Smooth muscle cell (in vitro differentiated cells): ENCODE data around the gene TIMD4. TPM values are rescaled to one million over a fixed set of nuclear protein-coding genes. Genes with fewer than 3 reads are reported as not detected.

ENCODE experiments used
- DNase-seq: peaks from one replicate; lab custom pipeline; 2025; ENCODE audit not compliant: unreplicated experiment; lab: John Stamatoyannopoulos, UW
- H2AFZ ChIP-seq: fragments of 200-600 bp; sonication (generic); 2 replicates; pipeline ENCODE4 v1.6.0; 2016; ENCODE audit warnings: antibody characterized with exemption, low read depth, mild to moderate bottlenecking
- H3F3A ChIP-seq: fragments of 200-600 bp; sonication (generic); 2 replicates; pipeline ENCODE4 v1.6.0; 2017; ENCODE audit warnings: antibody characterized with exemption, low read depth
- H3K27ac ChIP-seq: fragments of 200-600 bp; sonication (generic); 2 replicates; pipeline ENCODE4 v1.5.1; 2016; ENCODE audit warnings: low read depth, mild to moderate bottlenecking
- H3K27me3 ChIP-seq: fragments of 200-600 bp; sonication (generic); 2 replicates; pipeline ENCODE4 v1.6.1; 2016; ENCODE audit warnings: low read depth, mild to moderate bottlenecking
- H3K36me3 ChIP-seq: fragments of 200-600 bp; sonication (generic); 2 replicates; pipeline ENCODE4 v1.5.1; 2016; ENCODE audit warnings: low read depth
- H3K4me1 ChIP-seq: fragments of 200-600 bp; sonication (generic); 2 replicates; pipeline ENCODE4 v1.5.1; 2016; ENCODE audit warnings: low read depth
- H3K4me2 ChIP-seq: fragments of 200-600 bp; sonication (generic); 2 replicates; pipeline ENCODE4 v1.6.0; 2016; ENCODE audit warnings: mild to moderate bottlenecking
- H3K4me3 ChIP-seq: fragments of 200-600 bp; sonication (generic); 2 replicates; pipeline ENCODE4 v1.5.1; 2016; ENCODE audit warnings: mild to moderate bottlenecking
- H3K79me2 ChIP-seq: fragments of 200-600 bp; sonication (generic); 2 replicates; pipeline ENCODE4 v1.6.0; 2016; ENCODE audit warnings: low read depth, mild to moderate bottlenecking
- H3K9ac ChIP-seq: fragments of 200-600 bp; sonication (generic); 2 replicates; pipeline ENCODE4 v1.6.0; 2016; ENCODE audit warnings: low read depth
- H3K9me3 ChIP-seq: fragments of 200-600 bp; sonication (generic); replicated peaks from 2 replicates; pipeline ENCODE4 v1.5.1; 2016; ENCODE audit warnings: low read depth
- H4K20me1 ChIP-seq: fragments of 200-600 bp; sonication (generic); 2 replicates; pipeline ENCODE4 v1.6.0; 2016; ENCODE audit warnings: low read depth
- CTCF ChIP-seq: fragments of 200-600 bp; sonication (generic); IDR thresholded peaks from 2 replicates; pipeline ENCODE4 v1.5.1; 2017; ENCODE audit warnings: borderline replicate concordance, mild to moderate bottlenecking, antibody characterized with exemption; ENCODE audit not compliant: insufficient read depth, poor library complexity, severe bottlenecking
- WGBS: methylation state at CpG from one replicate; pipeline ENCODE4 v1.1.7; 2016; ENCODE audit warnings: low lambda C conversion rate; 5-methylcytosine and 5-hydroxymethylcytosine counted together
- polyA plus RNA-seq: library from polyadenylated mRNA; unstranded; fragments of >200 nt; fragmentation: Nextera tagmentation; extraction: Ambion mirVana; gene quantifications from 2 replicates; pipeline ENCODE4 v1.2.1, GENCODE V29; 2016
- total RNA-seq: library from RNA; depleted of rRNA; stranded (reverse); fragments of >200 nt; gene quantifications from 2 replicates; pipeline ENCODE4 v1.2.3, GENCODE V29; 2014

The TIMD4 gene
- total RNA-seq (not detected in 2 replicates), polyA plus RNA-seq (not detected in 2 replicates)

- no peaks in the 10 kb centered on the region for H3K9me3 ChIP-seq
- no peaks in the 10 kb centered on the region for H3F3A ChIP-seq
- H3K27me3 ChIP-seq, result no peaks in the 10 kb centered on the region
- H3K4me2 ChIP-seq, result no peak within 1 kb of the TSS
- H3K36me3 ChIP-seq, result no peaks in the 10 kb centered on the region
- DNase-seq, result no peak
- TF ChIP-seq CTCF, result no peak
- no peak within 1 kb of the TSS for H3K4me3 ChIP-seq
- H3K79me2 ChIP-seq, result no peaks in the 10 kb centered on the region
- H3K4me1 ChIP-seq, result no peaks in the 10 kb centered on the region
- WGBS, result 97% methylated on average over 4 of the region's 4 CpGs
- no peaks in the 10 kb centered on the region for H4K20me1 ChIP-seq
- H3K27ac ChIP-seq, result no peak within 1 kb of the TSS
- no peak within 1 kb of the TSS for H2AFZ ChIP-seq
- H3K9ac ChIP-seq, result no peak within 1 kb of the TSS
Observed at GRCh38 chr5:156963125-156963524, at the start of gene TIMD4. Gene TIMD4 (minus strand): TSS chr5:156963226. CDS start chr5:156963198, 28 bp downstream.

- no peaks in the 10 kb centered on the region for H3K27me3 ChIP-seq
- no peak for DNase-seq
- H3K36me3 ChIP-seq, result no peaks in the 10 kb centered on the region
- H3K4me2 ChIP-seq, result no peak overlapping the region
- H3K4me3 ChIP-seq, result no peak overlapping the region
- no peaks in the 10 kb centered on the region for H4K20me1 ChIP-seq
- H3K9me3 ChIP-seq, result no peaks in the 10 kb centered on the region
- no peak overlapping the region for H3K9ac ChIP-seq
- no peak overlapping the region for H3K27ac ChIP-seq
- no peak overlapping the region for H2AFZ ChIP-seq
- no peaks in the 10 kb centered on the region for H3F3A ChIP-seq
- no peaks in the 10 kb centered on the region for H3K4me1 ChIP-seq
- 67% methylated on average over 2 of the region's 2 CpGs for WGBS
- no peak for TF ChIP-seq CTCF
- H3K79me2 ChIP-seq, result no peaks in the 10 kb centered on the region
Observed at GRCh38 chr5:157006262-157006661, 43.2 kb upstream of the TIMD4 start.

- TF ChIP-seq CTCF, result no peak
- no peaks in the 10 kb centered on the region for H3K79me2 ChIP-seq
- H2AFZ ChIP-seq, result no peak overlapping the region
- no peak overlapping the region for H3K4me2 ChIP-seq
- H3K4me3 ChIP-seq, result no peak overlapping the region
- H3K27ac ChIP-seq, result peak overlapping the region; percentile 78
- no peak for DNase-seq
- no peaks in the 10 kb centered on the region for H3K4me1 ChIP-seq
- no peaks in the 10 kb centered on the region for H4K20me1 ChIP-seq
- no peaks in the 10 kb centered on the region for H3K9me3 ChIP-seq
- H3F3A ChIP-seq, result no peaks in the 10 kb centered on the region
- no peaks in the 10 kb centered on the region for H3K27me3 ChIP-seq
- H3K36me3 ChIP-seq, result no peaks in the 10 kb centered on the region
- peak overlapping the region; percentile 30 for H3K9ac ChIP-seq
Observed at GRCh38 chr5:157004893-157005551, 42.0 kb upstream of the TIMD4 start.

GRCh38 chr5:156991714-156992113 lies 28.7 kb upstream of the TIMD4 start:
- H3K79me2 ChIP-seq, result no peaks in the 10 kb centered on the region
- DNase-seq, result no peak
- no peak overlapping the region for H3K4me2 ChIP-seq
- H2AFZ ChIP-seq, result no peak overlapping the region
- TF ChIP-seq CTCF, result no peak
- 78% methylated on average over 4 of the region's 4 CpGs for WGBS
- H3K4me1 ChIP-seq, result no peaks in the 10 kb centered on the region
- no peaks in the 10 kb centered on the region for H4K20me1 ChIP-seq
- peaks cover 4% of the 10 kb centered on the region for H3K27me3 ChIP-seq
- H3K9me3 ChIP-seq, result no peaks in the 10 kb centered on the region
- no peak overlapping the region for H3K9ac ChIP-seq
- H3K27ac ChIP-seq, result no peak overlapping the region
- no peaks in the 10 kb centered on the region for H3F3A ChIP-seq
- H3K36me3 ChIP-seq, result no peaks in the 10 kb centered on the region
- no peak overlapping the region for H3K4me3 ChIP-seq
